ENCODE measurements around the gene HSD17B11.
"Not testable (repeated sequence)": the region's sequence is repeated elsewhere in the genome, so short reads cannot be mapped to it uniquely, and the experiment has no call there.

HSD17B11 gene

DNA sequence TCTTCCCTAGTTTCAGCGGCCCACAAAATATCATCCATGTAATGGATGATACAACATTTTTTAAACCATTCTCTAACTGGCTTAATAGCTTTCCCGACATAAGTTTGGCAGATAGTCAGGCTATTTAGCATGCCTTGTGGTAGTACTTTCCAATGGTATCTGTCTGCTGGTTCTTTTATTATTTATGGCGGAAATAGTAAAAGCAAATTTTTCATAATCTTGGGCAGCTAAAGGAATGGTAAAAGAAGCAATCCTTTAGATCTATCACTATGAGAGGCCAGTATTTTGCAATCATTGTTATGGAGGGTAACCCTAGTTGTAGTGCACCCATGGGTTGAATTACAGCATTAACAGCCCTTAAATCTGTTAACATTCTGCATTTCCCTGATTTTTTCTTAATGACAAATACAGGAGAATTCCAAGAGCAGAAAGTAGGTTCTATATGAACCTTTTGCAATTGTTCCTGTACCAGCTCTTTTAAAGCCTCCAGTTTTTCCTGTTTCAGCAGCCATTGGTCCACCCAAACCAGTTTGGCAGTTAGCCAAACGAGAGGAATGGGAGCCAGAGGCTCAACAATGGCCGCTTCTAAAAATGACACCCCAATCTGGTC, 14.3 kb upstream of the HSD17B11 start:
- TF ChIP-seq, protein P1, sequence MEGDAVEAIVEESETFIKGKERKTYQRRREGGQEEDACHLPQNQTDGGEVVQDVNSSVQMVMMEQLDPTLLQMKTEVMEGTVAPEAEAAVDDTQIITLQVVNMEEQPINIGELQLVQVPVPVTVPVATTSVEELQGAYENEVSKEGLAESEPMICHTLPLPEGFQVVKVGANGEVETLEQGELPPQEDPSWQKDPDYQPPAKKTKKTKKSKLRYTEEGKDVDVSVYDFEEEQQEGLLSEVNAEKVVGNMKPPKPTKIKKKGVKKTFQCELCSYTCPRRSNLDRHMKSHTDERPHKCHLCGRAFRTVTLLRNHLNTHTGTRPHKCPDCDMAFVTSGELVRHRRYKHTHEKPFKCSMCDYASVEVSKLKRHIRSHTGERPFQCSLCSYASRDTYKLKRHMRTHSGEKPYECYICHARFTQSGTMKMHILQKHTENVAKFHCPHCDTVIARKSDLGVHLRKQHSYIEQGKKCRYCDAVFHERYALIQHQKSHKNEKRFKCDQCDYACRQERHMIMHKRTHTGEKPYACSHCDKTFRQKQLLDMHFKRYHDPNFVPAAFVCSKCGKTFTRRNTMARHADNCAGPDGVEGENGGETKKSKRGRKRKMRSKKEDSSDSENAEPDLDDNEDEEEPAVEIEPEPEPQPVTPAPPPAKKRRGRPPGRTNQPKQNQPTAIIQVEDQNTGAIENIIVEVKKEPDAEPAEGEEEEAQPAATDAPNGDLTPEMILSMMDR (IDR thresholded peaks at IDR 0.05; ENCODE audit: insufficient read depth, missing control alignments) = no peak
- FAIRE-seq (no peak), DNase-seq (ENCODE audit: insufficient read length, low spot score) (no peak)

DNA sequence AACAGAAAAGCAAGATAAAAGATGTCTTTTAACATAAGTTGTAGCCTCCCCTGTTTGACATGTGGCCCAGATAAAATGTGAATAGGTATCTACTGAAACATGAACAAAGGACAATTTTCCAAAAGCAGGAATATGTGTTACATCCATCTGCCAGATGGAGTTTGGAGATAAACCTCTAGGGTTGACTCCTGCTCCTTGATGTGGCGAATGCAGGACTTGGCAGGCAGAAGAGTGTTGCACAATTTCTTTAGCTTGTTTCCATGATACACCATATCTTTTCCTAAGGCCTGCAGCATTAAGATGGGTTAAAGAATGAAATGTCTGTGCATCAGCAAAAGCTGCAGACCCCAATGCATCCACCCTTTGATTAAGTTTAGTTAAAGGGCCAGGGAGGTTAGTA, 12.7 kb upstream of the HSD17B11 start:
- FAIRE-seq; DNase-seq (ENCODE audit: insufficient read length, low spot score): not testable (repeated sequence)

- DNase-seq (ENCODE audit: insufficient read length, low spot score) = no peak
- FAIRE-seq = no peak
These were observed 9.0 kb upstream of the HSD17B11 start for GRCh38 chr4:87399954-87400353.

GRCh38 chr4:87399148-87399547, 8.2 kb upstream of the HSD17B11 start:
- no peak for FAIRE-seq
- TF ChIP-seq, protein P1 (IDR thresholded peaks at IDR 0.05; ENCODE audit: insufficient read depth, missing control alignments) = no peak
- DNase-seq (ENCODE audit: insufficient read length, low spot score) = no peak

More at GRCh38 chr4:87399954-87400353, 9.0 kb upstream of the HSD17B11 start:
- TF ChIP-seq, protein P1 (IDR thresholded peaks at IDR 0.05; ENCODE audit: insufficient read depth, missing control alignments) = no peak

DNA sequence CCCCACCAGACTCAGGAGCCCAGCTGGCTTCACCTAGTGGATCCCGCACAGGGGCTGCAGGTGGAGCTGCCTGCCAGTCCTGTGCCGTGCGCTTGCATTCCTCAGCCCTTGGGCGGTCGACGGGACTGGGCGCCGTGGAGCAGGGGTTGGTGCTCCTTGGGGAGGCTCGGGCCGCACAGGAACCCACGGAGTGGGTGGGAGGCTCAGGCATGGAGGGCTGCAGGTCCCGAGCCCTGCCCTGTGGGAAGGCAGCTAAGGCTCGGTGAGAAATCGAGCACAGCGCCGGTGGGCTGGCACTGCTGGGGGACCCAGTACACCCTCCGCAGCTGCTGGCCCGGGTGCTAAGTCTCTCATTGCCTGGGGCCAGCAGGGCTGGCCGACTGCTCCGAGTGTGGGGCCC, 4.9 kb upstream of the HSD17B11 start:
- not testable (repeated sequence) for DNase-seq (ENCODE audit: insufficient read length, low spot score); FAIRE-seq

- DNase-seq (ENCODE audit: insufficient read length, low spot score); FAIRE-seq: not testable (repeated sequence)
These were observed 4.1 kb upstream of the HSD17B11 start for GRCh38 chr4:87395073-87395472.

DNA sequence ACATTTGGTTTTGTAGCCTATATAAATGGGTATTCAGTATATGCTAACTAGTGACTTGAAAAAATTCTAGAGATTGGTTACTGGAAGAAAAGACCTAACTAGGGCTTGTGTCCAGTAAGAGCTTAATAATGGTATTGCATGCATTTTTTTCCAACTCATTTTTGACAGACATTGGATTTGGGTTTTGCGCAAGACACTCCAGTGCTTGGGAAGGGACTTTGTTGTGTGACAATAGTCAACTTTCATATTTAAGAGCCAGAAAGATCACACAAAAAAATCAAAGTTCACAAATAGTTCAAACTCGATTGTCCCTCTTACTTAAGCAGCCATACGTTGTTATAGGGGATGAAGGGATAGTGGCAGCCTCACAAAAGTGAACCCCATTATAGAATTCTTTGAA, 1.2 kb upstream of the HSD17B11 start:
- DNase-seq (ENCODE audit: insufficient read length, low spot score) = no peak
- TF ChIP-seq, protein P1 (IDR thresholded peaks at IDR 0.05; ENCODE audit: insufficient read depth, missing control alignments) = no peak
- no peak for FAIRE-seq

DNA sequence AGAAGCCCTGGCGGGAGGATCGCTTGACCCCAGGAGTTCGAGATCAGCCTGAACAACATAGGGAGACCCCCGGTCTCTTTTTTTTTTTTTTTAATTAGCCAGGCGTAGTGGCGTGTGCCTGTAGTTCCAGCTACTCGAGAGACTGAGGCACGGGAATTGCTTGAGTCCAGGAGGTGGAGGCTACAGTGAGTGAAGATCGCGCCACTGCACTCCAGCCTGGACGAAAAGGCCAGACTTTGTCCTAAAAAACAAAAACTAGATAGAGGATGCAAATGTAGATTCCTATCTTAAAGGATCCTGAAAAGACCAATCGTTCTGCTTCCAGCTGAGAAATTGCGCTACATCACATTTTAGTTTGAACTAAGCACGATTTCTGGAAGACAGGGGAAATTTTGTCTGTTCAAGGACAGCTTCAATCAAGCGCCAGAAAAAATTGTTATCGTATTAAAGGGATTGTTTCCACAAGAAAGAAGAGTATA, 627 bp upstream of the HSD17B11 start:
- TF ChIP-seq, protein P1 (IDR thresholded peaks at IDR 0.05; ENCODE audit: insufficient read depth, missing control alignments) = no peak
- no peak for FAIRE-seq

DNA sequence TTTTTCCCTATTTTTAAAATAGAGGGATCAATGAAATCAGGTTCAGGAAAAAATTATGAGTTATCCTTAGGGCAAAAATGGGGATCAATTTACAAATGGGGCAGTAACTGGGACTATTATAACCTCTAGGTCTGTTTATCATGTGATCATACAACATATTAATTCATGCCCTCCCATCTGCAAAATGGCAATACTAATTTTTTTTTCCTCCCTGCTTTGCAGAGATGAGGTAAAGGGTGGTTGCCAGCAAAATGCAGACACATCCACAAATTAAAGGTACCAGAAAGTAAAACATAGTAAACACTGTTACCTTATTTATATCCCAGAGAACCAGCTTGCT, 467 bp downstream of the HSD17B11 start:
- TF ChIP-seq, protein P1 (IDR thresholded peaks at IDR 0.05; ENCODE audit: insufficient read depth, missing control alignments) = no peak
- FAIRE-seq = no peak
- DNase-seq (ENCODE audit: insufficient read length, low spot score) = no peak

More for the DNA sequence above, 627 bp upstream of the HSD17B11 start:
- no peak for DNase-seq (ENCODE audit: insufficient read length, low spot score)

DNA sequence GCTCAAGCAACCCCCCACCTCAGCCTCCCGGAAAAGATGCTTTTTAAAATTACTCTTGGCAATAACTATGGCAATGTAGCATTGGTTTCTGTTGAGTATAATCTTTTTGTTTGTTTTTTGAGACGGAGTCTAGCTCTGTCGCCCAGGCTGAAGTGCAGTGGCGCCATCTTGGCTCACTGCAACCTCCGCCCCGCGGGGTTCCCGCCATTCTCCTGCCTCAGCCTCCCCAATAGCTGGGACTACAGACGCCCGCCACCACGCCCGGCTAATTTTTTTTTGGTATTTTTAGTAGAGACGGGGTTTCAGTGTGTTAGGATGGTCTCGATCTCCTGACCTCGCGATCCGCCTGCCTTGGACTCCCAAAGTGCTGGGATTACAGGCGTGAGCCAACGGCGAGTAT, 933 bp downstream of the HSD17B11 start:
- not testable (repeated sequence) for DNase-seq (ENCODE audit: insufficient read length, low spot score); FAIRE-seq

Measured in D721Med (cell line).